Measurements from ENCODE around the gene NTM.

DNA sequence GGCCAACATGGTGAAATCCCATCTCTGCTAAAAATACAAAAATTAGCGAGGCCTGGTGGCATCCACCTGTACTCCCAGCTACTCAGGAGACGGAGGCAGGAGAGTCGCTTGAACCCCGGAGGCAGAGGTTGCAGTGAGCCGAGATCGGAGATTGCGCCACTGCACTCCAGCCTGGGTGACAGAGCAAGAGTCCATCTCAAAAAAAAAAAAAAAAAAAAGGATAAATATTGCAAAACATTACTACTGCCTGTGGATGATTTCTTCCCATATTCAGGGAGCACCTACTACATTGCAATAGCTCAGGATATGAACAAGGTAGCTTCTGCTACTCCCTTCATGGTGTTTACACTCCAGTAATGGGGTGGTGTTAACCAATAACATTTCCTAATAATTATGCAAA is 980.6 kb downstream of the NTM start:
- TF ChIP-seq POLR2A (IDR thresholded peaks at IDR 0.05) (no peak), POLR2AphosphoS5 (IDR thresholded peaks at IDR 0.05) (no peak)
- TF ChIP-seq, protein P1, sequence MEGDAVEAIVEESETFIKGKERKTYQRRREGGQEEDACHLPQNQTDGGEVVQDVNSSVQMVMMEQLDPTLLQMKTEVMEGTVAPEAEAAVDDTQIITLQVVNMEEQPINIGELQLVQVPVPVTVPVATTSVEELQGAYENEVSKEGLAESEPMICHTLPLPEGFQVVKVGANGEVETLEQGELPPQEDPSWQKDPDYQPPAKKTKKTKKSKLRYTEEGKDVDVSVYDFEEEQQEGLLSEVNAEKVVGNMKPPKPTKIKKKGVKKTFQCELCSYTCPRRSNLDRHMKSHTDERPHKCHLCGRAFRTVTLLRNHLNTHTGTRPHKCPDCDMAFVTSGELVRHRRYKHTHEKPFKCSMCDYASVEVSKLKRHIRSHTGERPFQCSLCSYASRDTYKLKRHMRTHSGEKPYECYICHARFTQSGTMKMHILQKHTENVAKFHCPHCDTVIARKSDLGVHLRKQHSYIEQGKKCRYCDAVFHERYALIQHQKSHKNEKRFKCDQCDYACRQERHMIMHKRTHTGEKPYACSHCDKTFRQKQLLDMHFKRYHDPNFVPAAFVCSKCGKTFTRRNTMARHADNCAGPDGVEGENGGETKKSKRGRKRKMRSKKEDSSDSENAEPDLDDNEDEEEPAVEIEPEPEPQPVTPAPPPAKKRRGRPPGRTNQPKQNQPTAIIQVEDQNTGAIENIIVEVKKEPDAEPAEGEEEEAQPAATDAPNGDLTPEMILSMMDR (IDR thresholded peaks at IDR 0.05): no peak
